ENCODE results near the gene SLC38A3. TPM values are rescaled to one million over a fixed set of nuclear protein-coding genes. Genes with fewer than 3 reads are reported as not detected.
"Not testable (repeated sequence)": the region's sequence is repeated elsewhere in the genome, so short reads cannot be mapped to it uniquely, and the experiment has no call there.

SLC38A3 gene
- total RNA-seq, 1 donor, result 0.27 TPM

- H3K4me3 ChIP-seq (ENCODE audit: low read depth, low read length), result no peak overlapping the region
- TF ChIP-seq CTCF (IDR thresholded peaks at IDR 0.05; ENCODE audit: insufficient read depth, low read length), result no peak
- DNase-seq (ENCODE audit: low read depth), result no peak
Observed at GRCh38 chr3:50261505-50261904, 56.4 kb downstream of the SLC38A3 start.

DNA sequence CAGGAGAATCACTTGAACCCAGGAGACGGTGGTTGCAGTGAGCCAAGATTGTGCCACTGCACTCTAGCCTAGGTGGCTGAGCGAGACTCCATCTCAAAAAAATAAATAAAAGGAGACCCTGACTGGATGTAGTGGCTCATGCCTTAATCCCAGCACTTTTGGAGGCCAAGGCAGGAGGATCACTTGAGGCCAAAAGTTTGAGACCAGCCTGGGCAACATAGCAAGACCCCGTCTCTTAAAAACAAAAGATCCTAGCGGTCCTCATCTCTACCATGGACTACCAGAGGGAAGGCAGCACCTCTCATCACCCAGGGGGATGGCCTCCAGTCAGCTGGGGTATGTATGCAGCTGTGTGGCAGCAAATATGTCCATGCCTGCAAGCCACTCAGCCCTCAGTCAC is 57.1 kb downstream of the SLC38A3 start:
- H3K4me3 ChIP-seq (ENCODE audit: low read depth, low read length); DNase-seq (ENCODE audit: low read depth): not testable (repeated sequence)

DNA sequence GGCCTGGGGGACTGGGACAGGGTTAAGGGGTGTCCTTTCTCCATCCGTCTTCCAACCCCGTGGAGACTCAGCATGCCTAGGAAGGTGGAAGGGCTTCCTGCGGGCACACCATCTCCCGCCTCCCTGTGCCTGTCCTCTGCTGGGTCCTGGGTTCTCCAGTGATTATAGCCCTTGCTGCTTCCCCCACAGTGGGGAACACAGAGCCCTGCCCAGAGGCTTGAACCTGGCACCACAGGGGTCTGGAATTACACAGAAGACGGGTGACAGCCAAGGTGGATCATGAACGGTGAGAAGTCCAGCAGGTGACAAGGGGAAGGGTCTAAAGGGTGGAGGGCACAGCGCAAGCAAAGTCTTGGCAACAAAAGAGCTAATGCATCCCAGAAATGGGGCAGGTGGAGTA is 57.7 kb downstream of the SLC38A3 start:
- DNase-seq (ENCODE audit: low read depth), result no peak
- no peak overlapping the region for H3K4me3 ChIP-seq (ENCODE audit: low read depth, low read length)
- TF ChIP-seq CTCF (IDR thresholded peaks at IDR 0.05; ENCODE audit: insufficient read depth, low read length), result no peak

DNA sequence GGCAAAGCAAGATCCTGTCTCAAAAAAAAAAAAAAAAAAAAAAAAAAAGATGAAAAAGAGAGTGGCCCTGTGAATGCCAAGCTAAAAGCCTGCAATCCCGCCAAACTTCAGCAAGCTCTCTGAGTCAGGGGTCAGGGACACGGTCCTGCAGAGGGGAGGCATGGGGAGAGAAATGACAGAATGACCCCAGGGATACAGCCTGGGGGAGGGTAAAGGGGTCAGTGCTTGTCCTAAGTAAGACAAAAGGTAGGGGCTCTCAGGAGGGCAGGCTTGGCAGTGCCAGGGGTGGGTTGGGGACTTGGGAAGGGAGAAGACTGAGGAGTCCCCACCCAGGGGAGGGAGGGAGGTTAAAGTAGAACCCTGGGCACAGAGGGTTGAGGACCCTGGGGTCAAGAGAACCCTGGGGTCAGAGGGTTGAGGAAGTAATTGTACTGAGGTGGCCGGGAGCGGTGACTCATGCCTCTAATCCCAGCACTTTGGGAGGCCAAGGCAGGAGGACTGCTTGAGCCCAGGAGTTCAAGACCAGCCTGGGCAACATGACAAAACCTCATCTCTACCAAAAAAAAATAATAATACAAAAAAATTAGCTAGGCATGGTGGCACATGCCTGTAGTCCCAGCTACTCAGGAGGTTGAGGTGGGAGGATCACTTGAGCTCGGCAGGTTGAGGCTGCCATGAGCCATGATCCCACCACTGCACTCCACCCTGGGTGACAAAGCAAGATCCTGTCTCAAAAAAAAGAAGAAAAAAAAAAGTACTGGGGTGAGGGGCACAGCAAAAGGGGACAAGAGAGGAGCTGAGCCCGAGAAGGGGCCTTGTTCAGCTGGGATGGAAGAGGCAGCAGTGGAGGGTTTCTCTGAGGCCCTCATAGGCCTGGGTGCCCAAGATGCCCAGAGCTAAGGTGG is 58.7 kb downstream of the SLC38A3 start:
- peak; percentile 33 for DNase-seq (ENCODE audit: low read depth)
- H3K4me3 ChIP-seq (ENCODE audit: low read depth, low read length), result no peak overlapping the region
- TF ChIP-seq CTCF (IDR thresholded peaks at IDR 0.05; ENCODE audit: insufficient read depth, low read length), result no peak

DNA sequence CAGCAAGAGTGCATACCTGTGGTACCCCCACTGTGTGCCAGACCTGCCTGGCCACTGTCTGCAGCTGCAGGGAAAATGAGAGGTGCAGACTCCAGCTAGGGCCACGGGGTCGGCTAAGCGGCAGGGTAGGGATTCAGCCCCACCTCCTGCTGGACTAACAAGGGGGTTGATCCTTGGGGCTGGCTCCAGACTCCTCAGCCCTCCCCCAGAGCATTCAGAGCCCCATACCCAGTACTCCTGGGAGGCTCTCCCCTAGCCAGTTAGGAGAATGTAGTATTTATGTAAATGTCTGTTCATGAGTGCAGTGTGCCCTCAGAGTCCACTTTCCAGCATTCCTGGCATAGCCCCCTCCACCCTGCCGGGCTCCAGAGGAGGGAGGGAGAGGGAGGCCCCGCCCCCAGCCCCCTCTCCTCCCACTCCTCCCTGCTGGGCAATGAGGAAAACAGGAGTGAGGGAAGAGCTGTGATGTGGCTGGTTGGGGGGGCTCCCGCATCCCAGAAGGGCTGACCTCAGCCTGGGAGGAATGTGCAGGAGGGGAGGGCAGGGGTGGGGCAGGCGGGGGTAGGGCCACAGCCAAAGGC is 59.4 kb downstream of the SLC38A3 start:
- no peak overlapping the region for H3K4me3 ChIP-seq (ENCODE audit: low read depth, low read length)
- peak; percentile 9 for TF ChIP-seq CTCF (IDR thresholded peaks at IDR 0.05; ENCODE audit: insufficient read depth, low read length)
- peak; percentile 91 for DNase-seq (ENCODE audit: low read depth)

GRCh38 chr3:50264964-50265485 is 60.0 kb downstream of the SLC38A3 start:
- DNase-seq (ENCODE audit: low read depth), result no peak
- H3K4me3 ChIP-seq (ENCODE audit: low read depth, low read length), result no peak overlapping the region
- TF ChIP-seq CTCF (IDR thresholded peaks at IDR 0.05; ENCODE audit: insufficient read depth, low read length), result no peak

DNA sequence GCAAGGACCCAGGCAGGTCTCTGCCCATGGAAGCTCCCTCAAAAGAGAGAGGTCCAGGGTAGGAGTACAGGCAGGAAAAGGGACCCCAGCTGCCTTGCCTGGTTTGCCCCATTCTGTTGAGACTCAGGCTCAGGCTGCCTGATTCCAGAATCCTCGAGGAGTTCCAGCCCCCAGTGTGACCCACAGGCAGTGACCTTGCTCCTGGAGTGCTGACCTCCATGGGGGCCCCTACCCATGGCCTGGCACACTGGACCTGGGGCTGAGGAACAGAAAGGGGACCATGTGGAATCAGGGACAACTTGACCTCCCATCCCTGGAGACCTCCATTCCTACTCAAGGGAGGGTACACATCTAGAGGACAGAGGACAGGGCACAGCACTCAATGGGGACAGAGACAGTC is 60.5 kb downstream of the SLC38A3 start:
- H3K4me3 ChIP-seq (ENCODE audit: low read depth, low read length), result no peak overlapping the region
- no peak for DNase-seq (ENCODE audit: low read depth)
- TF ChIP-seq CTCF (IDR thresholded peaks at IDR 0.05; ENCODE audit: insufficient read depth, low read length), result no peak
